ENCODE data around the gene MAPT.

MAPT gene

GRCh38 chr17:45976391-45976754 is 82.0 kb downstream of the MAPT start (continued):
- TF ChIP-seq CSRNP3 (CRISPR knock-in tag; IDR thresholded peaks at IDR 0.05) = no peak
- no peak for TF ChIP-seq OSR1 (CRISPR knock-in tag; IDR thresholded peaks at IDR 0.05)

GRCh38 chr17:45976755-45977505 is 82.6 kb downstream of the MAPT start:
- ATAC-seq = peak; percentile 34; the same call in 2 of the 3 replicates
- TF ChIP-seq ZC3H10 (CRISPR knock-in tag; IDR thresholded peaks at IDR 0.05) (no peak), ZFP3 (CRISPR knock-in tag; IDR thresholded peaks at IDR 0.05) (no peak), POU6F1 (CRISPR knock-in tag; IDR thresholded peaks at IDR 0.05; ENCODE audit: borderline replicate concordance, low read depth) (no peak), ESRRG (CRISPR knock-in tag; IDR thresholded peaks at IDR 0.05) (no peak)

GRCh38 chr17:45977506-45977824 is 83.1 kb downstream of the MAPT start:
- no peak for ATAC-seq
- TF ChIP-seq ZNF70 (CRISPR knock-in tag; IDR thresholded peaks at IDR 0.05) = no peak
- TF ChIP-seq ESRRG (CRISPR knock-in tag; IDR thresholded peaks at IDR 0.05) = no peak

GRCh38 chr17:45977976-45978626 is 83.7 kb downstream of the MAPT start:
- TF ChIP-seq TSHZ2 (CRISPR knock-in tag; IDR thresholded peaks at IDR 0.05) = no peak
- no peak for ATAC-seq

GRCh38 chr17:45979137-45979536 is 84.8 kb downstream of the MAPT start:
- TF ChIP-seq ARNTL (CRISPR knock-in tag; IDR thresholded peaks at IDR 0.05; ENCODE audit: borderline replicate concordance, low read depth) = no peak
- TF ChIP-seq CSRNP3 (CRISPR knock-in tag; IDR thresholded peaks at IDR 0.05) = no peak
- TF ChIP-seq OSR1 (CRISPR knock-in tag; IDR thresholded peaks at IDR 0.05) = no peak
- TF ChIP-seq POU6F1 (CRISPR knock-in tag; IDR thresholded peaks at IDR 0.05; ENCODE audit: borderline replicate concordance, low read depth) = no peak
- TF ChIP-seq ZNF565 (CRISPR knock-in tag; conservative IDR thresholded peaks at IDR 0.05; ENCODE audit: low read depth) = no peak
- TF ChIP-seq SNAI2 (CRISPR knock-in tag; IDR thresholded peaks at IDR 0.05) = no peak
- TF ChIP-seq BACH2 (CRISPR knock-in tag; IDR thresholded peaks at IDR 0.05; ENCODE audit: borderline replicate concordance) = no peak
- TF ChIP-seq ZFP30 (CRISPR knock-in tag; IDR thresholded peaks at IDR 0.05) = no peak
- no peak for TF ChIP-seq RARB (CRISPR knock-in tag; IDR thresholded peaks at IDR 0.05)
- no peak for ATAC-seq

All from SK-N-SH treated with all-trans-retinoic acid at 6 μM for 48 hours (cell line).